GM12878 (cell line): ENCODE results near the gene NGDN. TPM values are rescaled to one million over a fixed set of nuclear protein-coding genes. Genes with fewer than 3 reads are reported as not detected.

Experiments used
- ATAC-seq: fragments of 200-7000 bp; cut with Tn5 transposase; 3 replicates; pipeline ENCODE4 v1.9.1; 2020; ENCODE audit warnings: mild to moderate bottlenecking, moderate library complexity
- BruUV-seq: library from RNA; stranded (reverse); fragments of 400-500 nt; replicated peaks from 2 replicates; lab custom pipeline; 2021; lab: Mats Ljungman, UMichigan
- CTCF ChIA-PET: fragments of 300-600 bp; sonication (Branson Sonifier 250); formaldehyde crosslinking; extraction: SDS; loops from one replicate; lab custom pipeline; 2021; ENCODE audit warnings: inconsistent platforms; lab: Yijun Ruan, JAX
- POLR2A ChIA-PET: fragments of 350-600 bp; formaldehyde crosslinking; extraction: SDS; loops from one replicate; lab custom pipeline; 2021; ENCODE audit warnings: inconsistent platforms; lab: Charles Lee
- RAD21 ChIA-PET: fragments of 300-600 bp; sonication (Branson Sonifier 250); formaldehyde crosslinking; loops from one replicate; lab custom pipeline; 2023; ENCODE audit warnings: antibody characterized with exemption; ENCODE audit not compliant: unreplicated experiment; lab: Charles Lee
- SMC1A ChIA-PET: fragments of 300-600 bp; sonication (Branson Sonifier 250); formaldehyde crosslinking; loops from one replicate; lab custom pipeline; 2023; ENCODE audit not compliant: unreplicated experiment, uncharacterized antibody; lab: Charles Lee
- DNase-seq: peaks from one replicate; pipeline ENCODE4 v3.0.0-alpha.2; 2011; ENCODE audit warnings: low read depth, low spot score
- FAIRE-seq: peaks from 3 replicates; lab custom pipeline; 2011; peaks lifted over from hg19 to GRCh38; lab: Jason Lieb, UNC
- H2AFZ ChIP-seq: 2 replicates; pipeline ENCODE4 v1.6.0; 2011; ENCODE audit warnings: low read depth, low read length, control low read depth; ENCODE audit not compliant: control insufficient read depth
- H3K27ac ChIP-seq: 2 replicates; pipeline ENCODE4 v1.5.1; 2011; ENCODE audit warnings: control low read depth; ENCODE audit not compliant: control insufficient read depth, insufficient read depth
- H3K27me3 ChIP-seq, 2 experiments: replicated peaks in 1 of 2; 2 replicates each; pipeline versions ENCODE4 v1.6.0 to v1.6.1; 2011; ENCODE audit warnings: low read length in 1 of 2; ENCODE audit not compliant: control insufficient read depth in 2 of 2, insufficient read depth in 2 of 2
- H3K36me3 ChIP-seq, 2 experiments: 2 replicates each; pipeline ENCODE4 v1.5.1; 2011; ENCODE audit warnings: low read length in 1 of 2; ENCODE audit not compliant: control insufficient read depth in 2 of 2, insufficient read depth in 2 of 2
- H3K4me1 ChIP-seq: 2 replicates; pipeline ENCODE4 v1.6.1; 2011; ENCODE audit warnings: mild to moderate bottlenecking, low read length, moderate library complexity, mixed read lengths; ENCODE audit not compliant: control insufficient read depth, insufficient read depth
- H3K4me2 ChIP-seq: 2 replicates; pipeline ENCODE4 v1.6.0; 2011; ENCODE audit warnings: control low read depth; ENCODE audit not compliant: control insufficient read depth, insufficient read depth
- H3K4me3 ChIP-seq: fragments of 200-600 bp; sonication (generic); 2 replicates; pipeline ENCODE4 v1.5.1; 2016
- H3K79me2 ChIP-seq: 2 replicates; pipeline ENCODE4 v1.6.0; 2011; ENCODE audit warnings: low read length; ENCODE audit not compliant: control insufficient read depth, insufficient read depth
- H3K9ac ChIP-seq: 2 replicates; pipeline ENCODE4 v1.8.0; 2011; ENCODE audit warnings: low read length, control low read depth, mixed read lengths; ENCODE audit not compliant: control insufficient read depth, insufficient read depth
- H3K9me3 ChIP-seq: replicated peaks from 3 replicates; pipeline ENCODE4 v1.5.1; 2011; ENCODE audit warnings: mild to moderate bottlenecking, low read length; ENCODE audit not compliant: control insufficient read depth, insufficient read depth
- H4K20me1 ChIP-seq: 2 replicates; pipeline ENCODE4 v1.6.0; 2011; ENCODE audit not compliant: control insufficient read depth, insufficient read depth
- CBX3 ChIP-seq: fragments of 200-600 bp; sonication (generic); IDR thresholded peaks from 2 replicates; pipeline ENCODE4 v1.6.1; 2016; ENCODE audit warnings: low read depth, borderline replicate concordance
- EED ChIP-seq: sonication (generic); IDR thresholded peaks from 2 replicates; pipeline ENCODE4 v1.6.1; 2016; ENCODE audit warnings: antibody characterized with exemption, low read depth
- ESRRA ChIP-seq: IDR thresholded peaks from 2 replicates; pipeline ENCODE4 v1.6.1; 2012; ENCODE audit warnings: mild to moderate bottlenecking, low read length, improper control_type of control experiment
- KAT2A ChIP-seq: conservative IDR thresholded peaks from 2 replicates; pipeline ENCODE4 v1.6.1; 2011; ENCODE audit warnings: low read depth, low read length; ENCODE audit not compliant: control insufficient read depth
- KDM1A ChIP-seq: fragments of 200-600 bp; sonication (generic); IDR thresholded peaks from 2 replicates; pipeline ENCODE4 v1.6.1; 2016; ENCODE audit warnings: borderline replicate concordance
- MYB ChIP-seq: fragments of 150-350 bp; IDR thresholded peaks from 2 replicates; pipeline ENCODE4 v1.6.1; 2014; ENCODE audit warnings: mild to moderate bottlenecking, low read depth, low read length, borderline replicate concordance
- NR2C2 ChIP-seq: IDR thresholded peaks from 2 replicates; pipeline ENCODE4 v1.6.1; 2011; ENCODE audit warnings: borderline replicate concordance, low read depth; ENCODE audit not compliant: control insufficient read depth, insufficient read length
- PAX5 ChIP-seq: IDR thresholded peaks from 2 replicates; pipeline ENCODE4 v1.6.1; 2011; ENCODE audit warnings: low read depth, low read length, borderline replicate concordance
- PAX8 ChIP-seq: fragments of 450-650 bp; IDR thresholded peaks from 2 replicates; pipeline ENCODE4 v1.6.1; 2017; ENCODE audit warnings: mild to moderate bottlenecking, moderate library complexity
- PML ChIP-seq: IDR thresholded peaks from 2 replicates; pipeline ENCODE4 v1.6.1; 2012; ENCODE audit warnings: low read length, inconsistent platforms
- RAD21 ChIP-seq: IDR thresholded peaks from 2 replicates; pipeline ENCODE4 v1.6.1; 2011; ENCODE audit warnings: mild to moderate bottlenecking, low read depth, low read length, moderate library complexity; ENCODE audit not compliant: insufficient read depth
- RB1 ChIP-seq: fragments of 450-650 bp; formaldehyde crosslinking; IDR thresholded peaks from 2 replicates; pipeline ENCODE4 v1.6.1; 2017; ENCODE audit warnings: mild to moderate bottlenecking, borderline replicate concordance
- SIN3A ChIP-seq: IDR thresholded peaks from 2 replicates; pipeline ENCODE4 v1.6.1; 2012; ENCODE audit warnings: low read depth, low read length, improper control_type of control experiment
- SIX5 ChIP-seq: IDR thresholded peaks from 2 replicates; pipeline ENCODE4 v1.6.1; 2011; ENCODE audit warnings: mild to moderate bottlenecking, low read depth, low read length, moderate library complexity; ENCODE audit not compliant: severe bottlenecking
- WGBS: methylation state at CpG from one replicate; pipeline ENCODE4 v1.1.6; 2016; ENCODE audit warnings: low lambda C conversion rate; ENCODE audit not compliant: insufficient replicate concordance, insufficient coverage; ENCODE audit errors: missing lambda C conversion rate; 5-methylcytosine and 5-hydroxymethylcytosine counted together
- in situ Hi-C: fragments of 300-500 bp; cut with MboI; formaldehyde crosslinking; loops from 9 replicates; pipeline ENCODE4 v1.14.3; 2018; ENCODE audit warnings: mixed read lengths
- intact Hi-C: fragments of 100-400 bp; cut with micrococcal nuclease; formaldehyde crosslinking; loops from one replicate; pipeline ENCODE4 v1.14.2; 2022; ENCODE audit not compliant: unreplicated experiment
- polyA plus RNA-seq, 11 experiments: library from polyadenylated mRNA; depleted of rRNA in 4 of 11; unstranded in 6 of 11; stranded (reverse) in 5 of 11; fragments of >200 nt; fragmentation: Nextera tagmentation in 4 of 11; fragmentation: Illumina TruSeq in 1 of 11; extraction: Ambion mirVana in 4 of 11; extraction: Trizol in 1 of 11; gene quantifications; 1 replicate in 1 of 11; 2 replicates in 10 of 11; pipeline versions ENCODE4 v1.2.1 to v1.2.3, GENCODE V29; 2011 to 2016; ENCODE audit warnings: inconsistent platforms in 2 of 11, missing spikeins in 2 of 11, low read depth in 1 of 11
- total RNA-seq, 4 experiments: library from RNA; depleted of rRNA in 3 of 4; stranded (reverse); fragments of >200 nt in 3 of 4; fragmentation: Illumina TruSeq in 1 of 4; extraction: Trizol in 1 of 4; gene quantifications; 2 replicates each; pipeline versions ENCODE4 v1.2.1 to v1.2.3, GENCODE V29; 2013 to 2021
- TF ChIP-seq, protein P1 (sequence below): fragments of 450-650 bp; IDR thresholded peaks from 2 replicates; pipeline ENCODE4 v1.6.1; 2016; ENCODE audit warnings: mild to moderate bottlenecking, moderate library complexity, borderline replicate concordance
- TF ChIP-seq, protein P2 (sequence below): fragments of 450-650 bp; conservative IDR thresholded peaks from 2 replicates; pipeline ENCODE4 v1.6.1; 2017; ENCODE audit warnings: mild to moderate bottlenecking, moderate library complexity
- TF ChIP-seq, protein P3 (sequence below): fragments of 450-650 bp; IDR thresholded peaks from 2 replicates; pipeline ENCODE4 v1.6.1; 2014; ENCODE audit warnings: mild to moderate bottlenecking

NGDN gene
- total and polyA plus RNA-seq, 10 of the 15 experiments (the other 5 are each of a cell fraction or from before 2014, with no cell fraction given), result 40.4 to 163 (median 71.4) TPM

DNA sequence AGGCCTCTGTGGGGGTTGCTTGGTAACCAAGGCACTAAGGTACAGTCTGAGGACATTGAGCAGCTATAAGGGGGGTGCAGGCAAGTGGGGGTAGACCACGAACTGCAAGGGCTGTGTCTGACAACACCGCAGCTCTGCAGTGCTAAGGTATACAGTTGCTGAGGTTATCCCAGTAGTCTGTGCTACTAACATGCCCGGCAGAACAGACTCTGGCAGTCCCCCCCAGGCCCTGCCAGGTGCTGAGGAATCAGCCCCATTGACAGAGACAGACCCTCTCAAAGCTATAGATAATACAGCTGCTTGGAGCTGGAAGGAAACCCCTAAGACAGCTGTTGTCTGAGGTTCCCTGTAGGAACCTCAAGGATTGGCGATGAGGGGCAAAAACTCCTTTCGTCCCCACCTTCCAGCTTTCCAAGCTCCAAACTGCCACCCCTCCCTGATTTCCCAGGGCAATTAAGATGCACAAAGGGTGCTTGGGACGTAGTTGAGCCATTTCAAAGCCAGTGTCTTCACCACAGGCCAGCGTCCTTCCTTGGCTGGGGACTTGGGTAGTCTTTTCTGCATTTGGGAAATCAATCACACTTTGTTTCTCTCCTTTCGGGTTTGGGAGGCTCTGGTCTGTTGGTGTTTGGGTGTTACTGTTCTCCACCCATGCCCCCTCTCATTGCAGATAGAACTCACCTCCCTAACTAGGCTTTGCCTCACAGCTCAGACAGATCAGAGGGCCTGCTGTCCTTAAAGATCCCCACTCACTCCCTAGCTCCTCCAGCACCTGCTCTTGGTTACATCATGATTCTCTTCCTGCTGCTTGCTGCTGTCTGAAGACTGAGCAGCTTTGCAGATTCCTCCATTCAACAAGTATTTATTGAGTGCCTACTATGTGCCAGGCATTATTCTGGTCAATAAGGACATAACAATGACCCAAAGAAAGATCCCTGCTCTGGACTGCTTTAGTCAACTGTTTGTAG, 32.1 kb upstream of the NGDN start:
- POLR2A ChIA-PET, result no interaction called here
- DNase-seq, result no peak
- H3K79me2 ChIP-seq, result no peaks in the 10 kb centered on the region
- no peak for TF ChIP-seq RAD21
- no peak for TF ChIP-seq RB1
- TF ChIP-seq PML, result no peak
- TF ChIP-seq, protein P1, sequence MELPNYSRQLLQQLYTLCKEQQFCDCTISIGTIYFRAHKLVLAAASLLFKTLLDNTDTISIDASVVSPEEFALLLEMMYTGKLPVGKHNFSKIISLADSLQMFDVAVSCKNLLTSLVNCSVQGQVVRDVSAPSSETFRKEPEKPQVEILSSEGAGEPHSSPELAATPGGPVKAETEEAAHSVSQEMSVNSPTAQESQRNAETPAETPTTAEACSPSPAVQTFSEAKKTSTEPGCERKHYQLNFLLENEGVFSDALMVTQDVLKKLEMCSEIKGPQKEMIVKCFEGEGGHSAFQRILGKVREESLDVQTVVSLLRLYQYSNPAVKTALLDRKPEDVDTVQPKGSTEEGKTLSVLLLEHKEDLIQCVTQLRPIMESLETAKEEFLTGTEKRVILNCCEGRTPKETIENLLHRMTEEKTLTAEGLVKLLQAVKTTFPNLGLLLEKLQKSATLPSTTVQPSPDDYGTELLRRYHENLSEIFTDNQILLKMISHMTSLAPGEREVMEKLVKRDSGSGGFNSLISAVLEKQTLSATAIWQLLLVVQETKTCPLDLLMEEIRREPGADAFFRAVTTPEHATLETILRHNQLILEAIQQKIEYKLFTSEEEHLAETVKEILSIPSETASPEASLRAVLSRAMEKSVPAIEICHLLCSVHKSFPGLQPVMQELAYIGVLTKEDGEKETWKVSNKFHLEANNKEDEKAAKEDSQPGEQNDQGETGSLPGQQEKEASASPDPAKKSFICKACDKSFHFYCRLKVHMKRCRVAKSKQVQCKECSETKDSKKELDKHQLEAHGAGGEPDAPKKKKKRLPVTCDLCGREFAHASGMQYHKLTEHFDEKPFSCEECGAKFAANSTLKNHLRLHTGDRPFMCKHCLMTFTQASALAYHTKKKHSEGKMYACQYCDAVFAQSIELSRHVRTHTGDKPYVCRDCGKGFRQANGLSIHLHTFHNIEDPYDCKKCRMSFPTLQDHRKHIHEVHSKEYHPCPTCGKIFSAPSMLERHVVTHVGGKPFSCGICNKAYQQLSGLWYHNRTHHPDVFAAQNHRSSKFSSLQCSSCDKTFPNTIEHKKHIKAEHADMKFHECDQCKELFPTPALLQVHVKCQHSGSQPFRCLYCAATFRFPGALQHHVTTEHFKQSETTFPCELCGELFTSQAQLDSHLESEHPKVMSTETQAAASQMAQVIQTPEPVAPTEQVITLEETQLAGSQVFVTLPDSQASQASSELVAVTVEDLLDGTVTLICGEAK, result no peak
- TF ChIP-seq PAX5, result no peak
- TF ChIP-seq, protein P2, sequence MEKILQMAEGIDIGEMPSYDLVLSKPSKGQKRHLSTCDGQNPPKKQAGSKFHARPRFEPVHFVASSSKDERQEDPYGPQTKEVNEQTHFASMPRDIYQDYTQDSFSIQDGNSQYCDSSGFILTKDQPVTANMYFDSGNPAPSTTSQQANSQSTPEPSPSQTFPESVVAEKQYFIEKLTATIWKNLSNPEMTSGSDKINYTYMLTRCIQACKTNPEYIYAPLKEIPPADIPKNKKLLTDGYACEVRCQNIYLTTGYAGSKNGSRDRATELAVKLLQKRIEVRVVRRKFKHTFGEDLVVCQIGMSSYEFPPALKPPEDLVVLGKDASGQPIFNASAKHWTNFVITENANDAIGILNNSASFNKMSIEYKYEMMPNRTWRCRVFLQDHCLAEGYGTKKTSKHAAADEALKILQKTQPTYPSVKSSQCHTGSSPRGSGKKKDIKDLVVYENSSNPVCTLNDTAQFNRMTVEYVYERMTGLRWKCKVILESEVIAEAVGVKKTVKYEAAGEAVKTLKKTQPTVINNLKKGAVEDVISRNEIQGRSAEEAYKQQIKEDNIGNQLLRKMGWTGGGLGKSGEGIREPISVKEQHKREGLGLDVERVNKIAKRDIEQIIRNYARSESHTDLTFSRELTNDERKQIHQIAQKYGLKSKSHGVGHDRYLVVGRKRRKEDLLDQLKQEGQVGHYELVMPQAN, result no peak
- no peak for TF ChIP-seq EED
- no peak for TF ChIP-seq KAT2A
- TF ChIP-seq, protein P3, sequence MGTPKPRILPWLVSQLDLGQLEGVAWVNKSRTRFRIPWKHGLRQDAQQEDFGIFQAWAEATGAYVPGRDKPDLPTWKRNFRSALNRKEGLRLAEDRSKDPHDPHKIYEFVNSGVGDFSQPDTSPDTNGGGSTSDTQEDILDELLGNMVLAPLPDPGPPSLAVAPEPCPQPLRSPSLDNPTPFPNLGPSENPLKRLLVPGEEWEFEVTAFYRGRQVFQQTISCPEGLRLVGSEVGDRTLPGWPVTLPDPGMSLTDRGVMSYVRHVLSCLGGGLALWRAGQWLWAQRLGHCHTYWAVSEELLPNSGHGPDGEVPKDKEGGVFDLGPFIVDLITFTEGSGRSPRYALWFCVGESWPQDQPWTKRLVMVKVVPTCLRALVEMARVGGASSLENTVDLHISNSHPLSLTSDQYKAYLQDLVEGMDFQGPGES, result no peak
- no peak for TF ChIP-seq NR2C2
- no peak for TF ChIP-seq ESRRA
- no peak for TF ChIP-seq CBX3
- no peak for TF ChIP-seq KDM1A
- no peak for TF ChIP-seq PAX8
- TF ChIP-seq SIX5, result no peak
- no peak for TF ChIP-seq SIN3A
- TF ChIP-seq MYB, result no peak

More for the DNA sequence above, 32.1 kb upstream of the NGDN start:
- H2AFZ ChIP-seq, result no peak overlapping the region
- in situ Hi-C loops (no loop called here), intact Hi-C loops (no loop called here)
- H3K4me1 ChIP-seq, result no peaks in the 10 kb centered on the region
- no peak for ATAC-seq
- RAD21 ChIA-PET, result no interaction called here
- no TSS peak for BruUV-seq
- no peaks in the 10 kb centered on the region; a peak in 2 of 4 replicates for H3K27me3 ChIP-seq
- no peak overlapping the region for H3K4me2 ChIP-seq
- no peak overlapping the region for H3K9ac ChIP-seq
- SMC1A ChIA-PET, result no interaction called here
- H3K27ac ChIP-seq, result no peak overlapping the region
- CTCF ChIA-PET, result interaction anchor here (0.5 to 1.3 kb wide), 3 partner anchors 17 to 317 kb away, joined by 3 to 4 read pairs (median 3); no protein-coding TSS in a partner anchor
- H4K20me1 ChIP-seq, result no peaks in the 10 kb centered on the region
- no peak for FAIRE-seq
- H3K36me3 ChIP-seq, result no peaks in the 10 kb centered on the region
- H3K9me3 ChIP-seq, result no peaks in the 10 kb centered on the region
- WGBS, result 30% methylated on average over 8 of the region's 8 CpGs
- no peak overlapping the region for H3K4me3 ChIP-seq
